Measurements from ENCODE around the gene AK9.

The AK9 gene

GRCh38 chr6:109610590-109610989, 80.4 kb downstream of the AK9 start:
- no peak for TF ChIP-seq CTCF (IDR thresholded peaks at IDR 0.05)

DNA sequence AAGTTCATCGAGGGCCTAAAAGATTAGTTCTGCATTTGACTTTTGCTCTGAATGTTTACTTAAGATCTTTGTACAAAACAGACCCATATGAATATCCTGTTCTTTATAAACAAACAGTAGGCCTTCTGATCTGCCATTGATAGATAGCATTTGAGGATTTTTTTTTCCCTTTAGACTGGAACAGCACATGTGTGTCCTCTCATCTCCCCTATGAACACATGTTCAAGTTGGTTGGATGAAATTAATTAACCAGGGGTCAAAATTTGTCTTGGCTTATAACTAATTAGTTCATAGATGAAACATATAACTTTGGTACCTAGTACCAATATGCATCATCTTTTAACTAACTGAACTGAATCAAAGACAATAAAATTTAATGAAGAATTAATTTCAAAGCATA, 81.3 kb downstream of the AK9 start:
- no peak for TF ChIP-seq CTCF (IDR thresholded peaks at IDR 0.05)

- TF ChIP-seq CTCF (IDR thresholded peaks at IDR 0.05), result no peak
Observed at GRCh38 chr6:109606359-109606758, 84.6 kb downstream of the AK9 start.

DNA sequence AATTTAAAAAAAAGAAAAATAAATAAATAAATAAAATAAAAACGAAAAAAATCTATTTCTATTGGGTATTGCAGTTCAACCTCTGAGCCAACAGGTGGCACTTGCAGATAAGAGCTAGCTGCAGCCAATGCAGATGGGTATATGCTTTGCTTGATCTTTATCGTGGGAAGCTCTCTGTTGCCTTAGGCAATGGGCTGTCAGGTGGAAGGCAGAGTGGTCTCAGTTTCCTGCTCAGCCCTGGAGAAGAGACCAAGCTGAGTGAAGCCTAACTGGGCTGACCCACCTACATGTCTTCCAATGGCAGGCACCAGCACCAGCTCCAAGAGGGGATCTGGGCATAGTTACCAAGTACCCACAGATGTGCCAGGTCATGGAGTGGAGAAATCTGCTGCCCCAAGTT, 95.0 kb downstream of the AK9 start:
- TF ChIP-seq CTCF (IDR thresholded peaks at IDR 0.05), result peak; percentile 40; the same call in 1 of the 2 replicates

- no peak for TF ChIP-seq CTCF (IDR thresholded peaks at IDR 0.05)
Observed at GRCh38 chr6:109580519-109580918, 110.5 kb downstream of the AK9 start.

- TF ChIP-seq CTCF (IDR thresholded peaks at IDR 0.05), result no peak
Observed at GRCh38 chr6:109579361-109579760, 111.6 kb downstream of the AK9 start.

- no peak for TF ChIP-seq CTCF (IDR thresholded peaks at IDR 0.05)
Observed at GRCh38 chr6:109561844-109562243, 129.2 kb downstream of the AK9 start.

DNA sequence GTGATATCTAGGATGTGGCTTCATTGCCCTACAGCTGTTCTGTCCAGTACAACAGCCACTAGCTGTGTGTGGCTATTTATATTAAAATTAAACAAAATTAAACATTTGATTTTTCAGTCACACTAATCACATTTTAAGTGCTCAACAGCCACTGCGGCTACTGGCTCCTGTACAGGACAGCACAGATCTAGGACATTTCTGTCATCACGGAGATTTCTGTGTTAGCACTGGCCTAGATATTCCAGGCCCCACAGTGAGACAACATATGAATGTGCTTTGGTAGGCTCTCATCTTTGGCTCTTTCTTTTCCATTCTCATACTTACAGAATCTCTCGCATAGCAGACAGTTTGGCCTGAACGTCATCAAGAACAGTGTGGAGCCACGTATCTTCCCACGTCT, 159.6 kb downstream of the AK9 start:
- no peak for TF ChIP-seq CTCF (IDR thresholded peaks at IDR 0.05)
